ENCODE results near the gene SLC35G2. TPM values are rescaled to one million over a fixed set of nuclear protein-coding genes. Genes with fewer than 3 reads are reported as not detected.

Gene SLC35G2
- total and polyA plus RNA-seq, 2 of the 4 experiments (the other 2 are of a cell fraction) = 6.6 to 7.0 TPM

DNA sequence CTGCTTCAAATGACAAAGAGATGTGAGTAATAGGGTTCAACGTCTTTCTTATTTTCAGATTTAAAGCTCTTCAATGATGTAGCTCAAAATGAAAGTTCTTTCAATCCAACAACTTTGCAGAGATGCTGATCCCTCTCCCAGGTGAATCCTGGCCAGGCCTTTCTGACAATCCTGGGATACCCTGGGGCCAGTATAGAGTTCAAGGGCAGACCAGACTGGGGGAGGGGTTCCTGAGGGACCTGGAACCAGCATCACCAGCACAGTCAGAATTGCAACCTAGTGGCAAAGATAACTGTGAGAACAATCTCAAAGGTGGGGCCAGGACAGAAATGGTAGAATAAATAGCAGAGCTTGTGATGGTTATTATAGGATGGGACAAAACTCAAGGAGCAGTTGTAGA lies 23.4 kb downstream of the SLC35G2 start:
- H2BK15ac ChIP-seq (ENCODE audit: low read depth, low read length) = no peak overlapping the region
- DNase-seq (no peak), ATAC-seq (ENCODE audit: low read depth) (no peak)
- H4K8ac ChIP-seq (ENCODE audit: low read depth in 2 of 2, low read length in 2 of 2) = no peak overlapping the region
- H3K18ac ChIP-seq (ENCODE audit: low read depth, low read length) = no peak overlapping the region
- H3K56ac ChIP-seq (ENCODE audit: extremely low read depth, insufficient read depth, low read length) = no peak overlapping the region
- no peak overlapping the region for H4K91ac ChIP-seq (ENCODE audit: insufficient read depth, low read depth, low read length)
- WGBS, 2 experiments (ENCODE audit: extremely low coverage in 2 of 2, insufficient read length in 1 of 2) = no CpG with 5 or more reads among the region's 1 CpG
- no peak overlapping the region for H3K27ac ChIP-seq (ENCODE audit: insufficient read depth, low read length)
- H3K4ac ChIP-seq (ENCODE audit: low read depth, low read length) = no peak overlapping the region
- H2AFZ ChIP-seq (replicated peaks; ENCODE audit: low read length, poor library complexity) = no peak overlapping the region
- H3K4me3 ChIP-seq (ENCODE audit: insufficient read depth, low read depth, low read length) = no peak overlapping the region
- no peak overlapping the region for H3K14ac ChIP-seq (replicated peaks; ENCODE audit: low read depth, low read length)
- no peak overlapping the region for H2BK20ac ChIP-seq (ENCODE audit: low read depth, low read length)
- H3K79me1 ChIP-seq (ENCODE audit: low read depth in 1 of 2, low read length in 2 of 2) = peaks cover 28 to 44% of the 10 kb centered on the region in 2 experiments
- no peaks in the 10 kb centered on the region for H3K27me3 ChIP-seq (ENCODE audit: control insufficient read depth, insufficient read depth, low read length)
- H4K5ac ChIP-seq (ENCODE audit: low read depth, low read length) = no peak overlapping the region
- BruUV-seq (replicated peaks) = no TSS peak
- POLR2A ChIA-PET (ENCODE audit: unreplicated experiment) = no interaction called here
- H4K20me1 ChIP-seq (ENCODE audit: insufficient read depth, low read length) = no peaks in the 10 kb centered on the region; the same call in 1 of the 2 replicates
- no peaks in the 10 kb centered on the region for H3K9me3 ChIP-seq (ENCODE audit: control insufficient read depth, insufficient read depth, low read length)
- no peak overlapping the region for H2AK9ac ChIP-seq (replicated peaks; ENCODE audit: low read depth, low read length, poor library complexity)
- no peak overlapping the region for H2BK120ac ChIP-seq (ENCODE audit: low read depth, low read length)
- H3K4me1 ChIP-seq (ENCODE audit: control insufficient read depth, insufficient read depth, low read length) = peaks cover 10% of the 10 kb centered on the region
- dilution Hi-C loops (cut with HindIII; ENCODE audit: low sequenced_read_pairs, unreplicated experiment) (no loop called here), intact Hi-C loops (cut with micrococcal nuclease) (no loop called here), in situ Hi-C loops (cut with MboI; ENCODE audit: low sequenced_read_pairs) (no loop called here)
- TF ChIP-seq, protein P1, sequence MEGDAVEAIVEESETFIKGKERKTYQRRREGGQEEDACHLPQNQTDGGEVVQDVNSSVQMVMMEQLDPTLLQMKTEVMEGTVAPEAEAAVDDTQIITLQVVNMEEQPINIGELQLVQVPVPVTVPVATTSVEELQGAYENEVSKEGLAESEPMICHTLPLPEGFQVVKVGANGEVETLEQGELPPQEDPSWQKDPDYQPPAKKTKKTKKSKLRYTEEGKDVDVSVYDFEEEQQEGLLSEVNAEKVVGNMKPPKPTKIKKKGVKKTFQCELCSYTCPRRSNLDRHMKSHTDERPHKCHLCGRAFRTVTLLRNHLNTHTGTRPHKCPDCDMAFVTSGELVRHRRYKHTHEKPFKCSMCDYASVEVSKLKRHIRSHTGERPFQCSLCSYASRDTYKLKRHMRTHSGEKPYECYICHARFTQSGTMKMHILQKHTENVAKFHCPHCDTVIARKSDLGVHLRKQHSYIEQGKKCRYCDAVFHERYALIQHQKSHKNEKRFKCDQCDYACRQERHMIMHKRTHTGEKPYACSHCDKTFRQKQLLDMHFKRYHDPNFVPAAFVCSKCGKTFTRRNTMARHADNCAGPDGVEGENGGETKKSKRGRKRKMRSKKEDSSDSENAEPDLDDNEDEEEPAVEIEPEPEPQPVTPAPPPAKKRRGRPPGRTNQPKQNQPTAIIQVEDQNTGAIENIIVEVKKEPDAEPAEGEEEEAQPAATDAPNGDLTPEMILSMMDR (conservative IDR thresholded peaks at IDR 0.05; ENCODE audit: low read depth, low read length) = no peak
- TF ChIP-seq CEBPB (IDR thresholded peaks at IDR 0.05; ENCODE audit: low read depth, low read length) = no peak
- no peak for TF ChIP-seq RCOR1 (IDR thresholded peaks at IDR 0.05; ENCODE audit: insufficient replicate concordance, low read length)
- TF ChIP-seq FOS (IDR thresholded peaks at IDR 0.05; ENCODE audit: low read depth, low read length) = no peak
- TF ChIP-seq, protein P2, sequence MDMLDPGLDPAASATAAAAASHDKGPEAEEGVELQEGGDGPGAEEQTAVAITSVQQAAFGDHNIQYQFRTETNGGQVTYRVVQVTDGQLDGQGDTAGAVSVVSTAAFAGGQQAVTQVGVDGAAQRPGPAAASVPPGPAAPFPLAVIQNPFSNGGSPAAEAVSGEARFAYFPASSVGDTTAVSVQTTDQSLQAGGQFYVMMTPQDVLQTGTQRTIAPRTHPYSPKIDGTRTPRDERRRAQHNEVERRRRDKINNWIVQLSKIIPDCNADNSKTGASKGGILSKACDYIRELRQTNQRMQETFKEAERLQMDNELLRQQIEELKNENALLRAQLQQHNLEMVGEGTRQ (IDR thresholded peaks at IDR 0.05; ENCODE audit: low read depth, low read length) = no peak
- no peak for TF ChIP-seq MXI1 (IDR thresholded peaks at IDR 0.05; ENCODE audit: borderline replicate concordance, low read depth, low read length)
- TF ChIP-seq POLR2A (IDR thresholded peaks at IDR 0.05; ENCODE audit: low read depth, low read length) = no peak
- TF ChIP-seq RAD21 (IDR thresholded peaks at IDR 0.05; ENCODE audit: low read length) = no peak
- TF ChIP-seq SMC3 (IDR thresholded peaks at IDR 0.05; ENCODE audit: low read depth, low read length) = no peak
- no peak overlapping the region for H3K23ac ChIP-seq (ENCODE audit: low read depth, low read length)
- H3K9me1 ChIP-seq (ENCODE audit: insufficient read depth, low read length) = peaks cover 3% of the 10 kb centered on the region; the same call in 1 of the 2 replicates
- no peak overlapping the region for H3K9ac ChIP-seq (ENCODE audit: low read depth, low read length)
- no peak overlapping the region for H3K4me2 ChIP-seq (ENCODE audit: low read depth, low read length)
- no peak overlapping the region for H2BK5ac ChIP-seq (ENCODE audit: low read depth, low read length, poor library complexity, severe bottlenecking)
- peaks cover 1% of the 10 kb centered on the region; the same call in 1 of the 2 replicates for H3K36me3 ChIP-seq (ENCODE audit: control insufficient read depth, insufficient read depth, low read length)
- CTCF ChIA-PET = interaction anchor here (0.5 kb wide), 1 partner anchor 53 kb away, joined by 3 read pairs; no protein-coding TSS in a partner anchor
- no peak overlapping the region for H2AK5ac ChIP-seq (ENCODE audit: low read depth, low read length)

Data from IMR-90 (cell line).